Tibial nerve (tissue), 3 donors: ENCODE data around the gene NIM1K.

Experiments
- CTCF ChIP-seq, 5 experiments: fragments of 200-600 bp in 3 of 5; fragments of 450-650 bp in 2 of 5; sonication (generic) in 3 of 5; IDR thresholded peaks; one replicate each; pipeline ENCODE4 v1.5.1; 2016 to 2019; ENCODE audit warnings: antibody characterized with exemption in 5 of 5, mild to moderate bottlenecking in 3 of 5, moderate library complexity in 2 of 5
- POLR2A ChIP-seq, 2 donors: fragments of 450-650 bp; IDR thresholded peaks; one replicate each; pipeline ENCODE4 v1.6.1; 2017; ENCODE audit warnings: antibody characterized with exemption in 2 of 2, mild to moderate bottlenecking in 2 of 2, moderate library complexity in 2 of 2

GRCh38 chr5:43251754-43252153 is 59.7 kb downstream of the NIM1K start:
- TF ChIP-seq POLR2A (IDR thresholded peaks at IDR 0.05) (no peak), CTCF (IDR thresholded peaks at IDR 0.05) (no peak)
